SK-N-SH treated with all-trans-retinoic acid at 6 μM for 48 hours (cell line): ENCODE data around the gene ARHGAP1.

Source experiments
- ATAC-seq: fragments of 200-7000 bp; cut with Tn5 transposase; 3 replicates; pipeline ENCODE4 v1.9.1; 2020; ENCODE audit warnings: mild to moderate bottlenecking, moderate library complexity
- ARNTL ChIP-seq: fragments of 450-650 bp; formaldehyde crosslinking; IDR thresholded peaks from 2 replicates; pipeline ENCODE4 v1.5.0; 2020; ENCODE audit warnings: low read depth, mild to moderate bottlenecking, moderate library complexity, borderline replicate concordance
- BACH2 ChIP-seq: fragments of 250-450 bp; sonication (Bioruptor Pico); IDR thresholded peaks from 2 replicates; pipeline ENCODE4 v1.9.0; 2021; ENCODE audit warnings: mild to moderate bottlenecking, borderline replicate concordance
- CSDC2 ChIP-seq: fragments of 250-450 bp; sonication (Bioruptor Pico); IDR thresholded peaks from 2 replicates; pipeline ENCODE4 v1.5.0; 2020; ENCODE audit warnings: mild to moderate bottlenecking, moderate library complexity
- ESRRG ChIP-seq: fragments of 250-450 bp; sonication (Bioruptor Pico); IDR thresholded peaks from 2 replicates; pipeline ENCODE4 v1.6.1; 2021; ENCODE audit warnings: mild to moderate bottlenecking
- GLIS3 ChIP-seq: fragments of 250-450 bp; sonication (Bioruptor Pico); IDR thresholded peaks from 2 replicates; pipeline ENCODE4 v1.5.0; 2020; ENCODE audit warnings: mild to moderate bottlenecking, moderate library complexity
- ISL1 ChIP-seq: fragments of 250-450 bp; sonication (Bioruptor Pico); IDR thresholded peaks from 2 replicates; pipeline ENCODE4 v2.1.2; 2022; ENCODE audit warnings: mild to moderate bottlenecking, moderate library complexity
- OSR1 ChIP-seq: fragments of 250-450 bp; sonication (Bioruptor Pico); IDR thresholded peaks from 2 replicates; pipeline ENCODE4 v1.8.0; 2022; ENCODE audit warnings: moderate library complexity, mild to moderate bottlenecking, inconsistent platforms
- PPARA ChIP-seq: fragments of 250-450 bp; sonication (Bioruptor Pico); IDR thresholded peaks from 2 replicates; pipeline ENCODE4 v1.5.0; 2020; ENCODE audit warnings: mild to moderate bottlenecking, borderline replicate concordance
- RARB ChIP-seq: fragments of 250-450 bp; sonication (Bioruptor Pico); IDR thresholded peaks from 2 replicates; pipeline ENCODE4 v1.8.0; 2021; ENCODE audit warnings: mild to moderate bottlenecking, moderate library complexity
- SNAI2 ChIP-seq: fragments of 250-450 bp; sonication (Bioruptor Pico); IDR thresholded peaks from 2 replicates; pipeline ENCODE4 v1.5.0; 2020; ENCODE audit warnings: mild to moderate bottlenecking, moderate library complexity
- TCF4 ChIP-seq: fragments of 250-450 bp; sonication (Bioruptor Pico); IDR thresholded peaks from 2 replicates; pipeline ENCODE4 v1.8.0; 2021; ENCODE audit warnings: mild to moderate bottlenecking, moderate library complexity, borderline replicate concordance
- TOX ChIP-seq: fragments of 250-450 bp; sonication (Bioruptor Pico); IDR thresholded peaks from 2 replicates; pipeline ENCODE4 v1.8.0; 2021; ENCODE audit warnings: mild to moderate bottlenecking, moderate library complexity, borderline replicate concordance
- ZC3H10 ChIP-seq: fragments of 250-450 bp; sonication (Bioruptor Pico); IDR thresholded peaks from 2 replicates; pipeline ENCODE4 v1.5.1; 2021; ENCODE audit warnings: mild to moderate bottlenecking, moderate library complexity
- ZFP30 ChIP-seq: fragments of 450-650 bp; formaldehyde crosslinking; IDR thresholded peaks from 2 replicates; pipeline ENCODE4 v1.5.0; 2022; ENCODE audit warnings: mild to moderate bottlenecking, moderate library complexity
- ZNF565 ChIP-seq: fragments of 450-650 bp; formaldehyde crosslinking; conservative IDR thresholded peaks from 2 replicates; pipeline ENCODE4 v1.5.0; 2020; ENCODE audit warnings: low read depth, mild to moderate bottlenecking, moderate library complexity
- ZNF70 ChIP-seq: fragments of 450-650 bp; formaldehyde crosslinking; IDR thresholded peaks from 2 replicates; pipeline ENCODE4 v1.5.0; 2020; ENCODE audit warnings: mild to moderate bottlenecking, moderate library complexity
- ZNF8 ChIP-seq: fragments of 450-650 bp; formaldehyde crosslinking; IDR thresholded peaks from 2 replicates; pipeline ENCODE4 v1.5.0; 2020; ENCODE audit warnings: mild to moderate bottlenecking, moderate library complexity
- TF ChIP-seq, protein P1 (sequence below): fragments of 250-450 bp; sonication (Bioruptor Pico); IDR thresholded peaks from 2 replicates; pipeline ENCODE4 v1.5.0; 2020; ENCODE audit warnings: mild to moderate bottlenecking, moderate library complexity
- TF ChIP-seq, protein P2 (sequence below): fragments of 250-450 bp; sonication (Bioruptor Pico); IDR thresholded peaks from 2 replicates; pipeline ENCODE4 v1.5.1; 2021; ENCODE audit warnings: mild to moderate bottlenecking, moderate library complexity
- TF ChIP-seq, protein P3 (sequence below): fragments of 250-450 bp; sonication (Bioruptor Pico); IDR thresholded peaks from 2 replicates; pipeline ENCODE4 v1.8.0; 2021; ENCODE audit warnings: low read depth, mild to moderate bottlenecking, moderate library complexity, borderline replicate concordance
- TF ChIP-seq, protein P4 (sequence below): fragments of 250-450 bp; sonication (Bioruptor Pico); IDR thresholded peaks from 2 replicates; pipeline ENCODE4 v1.8.0; 2020; ENCODE audit warnings: mild to moderate bottlenecking, moderate library complexity, borderline replicate concordance
- TF ChIP-seq, protein P5 (sequence below): fragments of 250-450 bp; sonication (Bioruptor Pico); IDR thresholded peaks from 2 replicates; pipeline ENCODE4 v1.5.1; 2020; ENCODE audit warnings: low read depth, mild to moderate bottlenecking, moderate library complexity

The ARHGAP1 gene

DNA sequence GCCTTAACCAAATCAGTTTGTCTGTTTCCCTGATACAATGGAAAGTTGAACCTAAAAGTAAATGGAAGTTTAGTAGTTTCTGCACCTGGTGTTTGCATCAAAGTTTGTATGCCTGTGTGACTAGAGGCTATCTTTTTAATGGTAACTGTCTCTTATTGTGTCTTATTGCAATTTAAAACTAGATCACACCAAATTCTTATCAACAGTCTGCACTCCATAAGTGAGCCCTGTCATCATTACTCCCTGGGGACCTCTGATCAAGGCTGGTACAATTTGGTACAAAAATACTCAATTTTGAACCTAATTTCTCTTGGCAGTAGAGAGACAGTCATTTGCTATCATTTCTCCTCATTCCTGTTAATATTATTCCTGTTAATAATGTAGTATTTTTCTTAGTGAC lies 38.1 kb downstream of the ARHGAP1 start:
- no peak for ATAC-seq
- TF ChIP-seq ZNF565 (CRISPR knock-in tag) (no peak), ISL1 (CRISPR knock-in tag) (no peak), TCF4 (no peak), RARB (CRISPR knock-in tag) (no peak), ZC3H10 (CRISPR knock-in tag) (no peak), PPARA (no peak), SNAI2 (CRISPR knock-in tag) (no peak), ZFP30 (CRISPR knock-in tag) (no peak), GLIS3 (no peak), ZNF8 (CRISPR knock-in tag) (no peak), CSDC2 (CRISPR knock-in tag) (no peak), ZNF70 (CRISPR knock-in tag) (no peak)
- TF ChIP-seq, protein P1, sequence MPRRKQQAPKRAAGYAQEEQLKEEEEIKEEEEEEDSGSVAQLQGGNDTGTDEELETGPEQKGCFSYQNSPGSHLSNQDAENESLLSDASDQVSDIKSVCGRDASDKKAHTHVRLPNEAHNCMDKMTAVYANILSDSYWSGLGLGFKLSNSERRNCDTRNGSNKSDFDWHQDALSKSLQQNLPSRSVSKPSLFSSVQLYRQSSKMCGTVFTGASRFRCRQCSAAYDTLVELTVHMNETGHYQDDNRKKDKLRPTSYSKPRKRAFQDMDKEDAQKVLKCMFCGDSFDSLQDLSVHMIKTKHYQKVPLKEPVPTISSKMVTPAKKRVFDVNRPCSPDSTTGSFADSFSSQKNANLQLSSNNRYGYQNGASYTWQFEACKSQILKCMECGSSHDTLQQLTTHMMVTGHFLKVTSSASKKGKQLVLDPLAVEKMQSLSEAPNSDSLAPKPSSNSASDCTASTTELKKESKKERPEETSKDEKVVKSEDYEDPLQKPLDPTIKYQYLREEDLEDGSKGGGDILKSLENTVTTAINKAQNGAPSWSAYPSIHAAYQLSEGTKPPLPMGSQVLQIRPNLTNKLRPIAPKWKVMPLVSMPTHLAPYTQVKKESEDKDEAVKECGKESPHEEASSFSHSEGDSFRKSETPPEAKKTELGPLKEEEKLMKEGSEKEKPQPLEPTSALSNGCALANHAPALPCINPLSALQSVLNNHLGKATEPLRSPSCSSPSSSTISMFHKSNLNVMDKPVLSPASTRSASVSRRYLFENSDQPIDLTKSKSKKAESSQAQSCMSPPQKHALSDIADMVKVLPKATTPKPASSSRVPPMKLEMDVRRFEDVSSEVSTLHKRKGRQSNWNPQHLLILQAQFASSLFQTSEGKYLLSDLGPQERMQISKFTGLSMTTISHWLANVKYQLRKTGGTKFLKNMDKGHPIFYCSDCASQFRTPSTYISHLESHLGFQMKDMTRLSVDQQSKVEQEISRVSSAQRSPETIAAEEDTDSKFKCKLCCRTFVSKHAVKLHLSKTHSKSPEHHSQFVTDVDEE (CRISPR knock-in tag), result no peak
- TF ChIP-seq, protein P2, sequence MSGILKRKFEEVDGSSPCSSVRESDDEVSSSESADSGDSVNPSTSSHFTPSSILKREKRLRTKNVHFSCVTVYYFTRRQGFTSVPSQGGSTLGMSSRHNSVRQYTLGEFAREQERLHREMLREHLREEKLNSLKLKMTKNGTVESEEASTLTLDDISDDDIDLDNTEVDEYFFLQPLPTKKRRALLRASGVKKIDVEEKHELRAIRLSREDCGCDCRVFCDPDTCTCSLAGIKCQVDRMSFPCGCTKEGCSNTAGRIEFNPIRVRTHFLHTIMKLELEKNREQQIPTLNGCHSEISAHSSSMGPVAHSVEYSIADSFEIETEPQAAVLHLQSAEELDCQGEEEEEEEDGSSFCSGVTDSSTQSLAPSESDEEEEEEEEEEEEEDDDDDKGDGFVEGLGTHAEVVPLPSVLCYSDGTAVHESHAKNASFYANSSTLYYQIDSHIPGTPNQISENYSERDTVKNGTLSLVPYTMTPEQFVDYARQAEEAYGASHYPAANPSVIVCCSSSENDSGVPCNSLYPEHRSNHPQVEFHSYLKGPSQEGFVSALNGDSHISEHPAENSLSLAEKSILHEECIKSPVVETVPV (CRISPR knock-in tag), result no peak
- TF ChIP-seq, protein P3, sequence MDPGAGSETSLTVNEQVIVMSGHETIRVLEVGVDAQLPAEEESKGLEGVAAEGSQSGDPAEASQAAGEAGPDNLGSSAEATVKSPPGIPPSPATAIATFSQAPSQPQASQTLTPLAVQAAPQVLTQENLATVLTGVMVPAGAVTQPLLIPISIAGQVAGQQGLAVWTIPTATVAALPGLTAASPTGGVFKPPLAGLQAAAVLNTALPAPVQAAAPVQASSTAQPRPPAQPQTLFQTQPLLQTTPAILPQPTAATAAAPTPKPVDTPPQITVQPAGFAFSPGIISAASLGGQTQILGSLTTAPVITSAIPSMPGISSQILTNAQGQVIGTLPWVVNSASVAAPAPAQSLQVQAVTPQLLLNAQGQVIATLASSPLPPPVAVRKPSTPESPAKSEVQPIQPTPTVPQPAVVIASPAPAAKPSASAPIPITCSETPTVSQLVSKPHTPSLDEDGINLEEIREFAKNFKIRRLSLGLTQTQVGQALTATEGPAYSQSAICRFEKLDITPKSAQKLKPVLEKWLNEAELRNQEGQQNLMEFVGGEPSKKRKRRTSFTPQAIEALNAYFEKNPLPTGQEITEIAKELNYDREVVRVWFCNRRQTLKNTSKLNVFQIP (CRISPR knock-in tag), result no peak
- TF ChIP-seq, protein P4, sequence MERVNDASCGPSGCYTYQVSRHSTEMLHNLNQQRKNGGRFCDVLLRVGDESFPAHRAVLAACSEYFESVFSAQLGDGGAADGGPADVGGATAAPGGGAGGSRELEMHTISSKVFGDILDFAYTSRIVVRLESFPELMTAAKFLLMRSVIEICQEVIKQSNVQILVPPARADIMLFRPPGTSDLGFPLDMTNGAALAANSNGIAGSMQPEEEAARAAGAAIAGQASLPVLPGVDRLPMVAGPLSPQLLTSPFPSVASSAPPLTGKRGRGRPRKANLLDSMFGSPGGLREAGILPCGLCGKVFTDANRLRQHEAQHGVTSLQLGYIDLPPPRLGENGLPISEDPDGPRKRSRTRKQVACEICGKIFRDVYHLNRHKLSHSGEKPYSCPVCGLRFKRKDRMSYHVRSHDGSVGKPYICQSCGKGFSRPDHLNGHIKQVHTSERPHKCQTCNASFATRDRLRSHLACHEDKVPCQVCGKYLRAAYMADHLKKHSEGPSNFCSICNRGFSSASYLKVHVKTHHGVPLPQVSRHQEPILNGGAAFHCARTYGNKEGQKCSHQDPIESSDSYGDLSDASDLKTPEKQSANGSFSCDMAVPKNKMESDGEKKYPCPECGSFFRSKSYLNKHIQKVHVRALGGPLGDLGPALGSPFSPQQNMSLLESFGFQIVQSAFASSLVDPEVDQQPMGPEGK (CRISPR knock-in tag), result no peak

DNA sequence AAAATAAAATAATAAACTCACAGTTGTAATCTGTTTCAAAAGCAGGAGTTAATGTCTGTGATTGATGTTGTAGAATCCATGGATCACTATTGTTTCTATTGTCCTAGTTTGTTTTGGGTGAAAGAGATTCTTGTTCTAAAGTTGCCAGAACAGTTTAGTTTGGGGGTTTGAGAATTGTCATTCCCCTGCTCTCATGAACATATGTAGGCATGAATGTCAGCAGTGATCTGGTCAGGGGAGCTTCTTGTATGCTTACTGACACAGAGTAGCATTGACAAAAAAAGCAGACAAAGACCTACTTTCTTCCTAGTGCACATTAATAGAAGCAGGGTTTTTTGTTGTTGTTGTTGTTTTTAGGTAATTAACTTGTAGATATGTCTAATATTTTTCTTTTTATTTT lies 38.6 kb downstream of the ARHGAP1 start:
- no peak for ATAC-seq
- TF ChIP-seq SNAI2 (CRISPR knock-in tag) (no peak), ZC3H10 (CRISPR knock-in tag) (no peak), BACH2 (no peak), ZNF70 (CRISPR knock-in tag) (no peak), ZNF8 (CRISPR knock-in tag) (no peak), RARB (CRISPR knock-in tag) (no peak), GLIS3 (no peak), ARNTL (CRISPR knock-in tag) (no peak), TOX (CRISPR knock-in tag) (no peak), OSR1 (CRISPR knock-in tag) (no peak), ESRRG (CRISPR knock-in tag) (no peak), TCF4 (no peak), CSDC2 (CRISPR knock-in tag) (no peak), ISL1 (CRISPR knock-in tag) (no peak)
- TF ChIP-seq, protein P4 (CRISPR knock-in tag), result no peak
- TF ChIP-seq, protein P2 (CRISPR knock-in tag), result no peak
- TF ChIP-seq, protein P1 (CRISPR knock-in tag), result no peak
- TF ChIP-seq, protein P5, sequence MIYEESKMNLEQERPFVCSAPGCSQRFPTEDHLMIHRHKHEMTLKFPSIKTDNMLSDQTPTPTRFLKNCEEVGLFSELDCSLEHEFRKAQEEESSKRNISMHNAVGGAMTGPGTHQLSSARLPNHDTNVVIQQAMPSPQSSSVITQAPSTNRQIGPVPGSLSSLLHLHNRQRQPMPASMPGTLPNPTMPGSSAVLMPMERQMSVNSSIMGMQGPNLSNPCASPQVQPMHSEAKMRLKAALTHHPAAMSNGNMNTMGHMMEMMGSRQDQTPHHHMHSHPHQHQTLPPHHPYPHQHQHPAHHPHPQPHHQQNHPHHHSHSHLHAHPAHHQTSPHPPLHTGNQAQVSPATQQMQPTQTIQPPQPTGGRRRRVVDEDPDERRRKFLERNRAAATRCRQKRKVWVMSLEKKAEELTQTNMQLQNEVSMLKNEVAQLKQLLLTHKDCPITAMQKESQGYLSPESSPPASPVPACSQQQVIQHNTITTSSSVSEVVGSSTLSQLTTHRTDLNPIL, result no peak
- TF ChIP-seq, all 23 proteins: peak for 0
